Upper lobe of right lung (tissue), 1 donor: ENCODE measurements around the gene LRTM1. TPM values are rescaled to one million over a fixed set of nuclear protein-coding genes. Genes with fewer than 3 reads are reported as not detected.

Experiments used
- ATAC-seq: fragments of 200-7000 bp; cut with Tn5 transposase; one replicate; pipeline ENCODE4 v1.9.1; 2020; ENCODE audit warnings: mild to moderate bottlenecking, moderate library complexity
- DNase-seq: peaks from one replicate; pipeline ENCODE4 v3.0.0-alpha.2; 2020
- H3K27ac ChIP-seq: fragments of 200-600 bp; one replicate; pipeline ENCODE4 v1.8.0; 2022
- H3K27me3 ChIP-seq: fragments of 200-600 bp; one replicate; pipeline ENCODE4 v1.8.0; 2022; ENCODE audit warnings: mild to moderate bottlenecking
- H3K36me3 ChIP-seq: fragments of 200-600 bp; one replicate; pipeline ENCODE4 v1.8.0; 2022
- H3K4me1 ChIP-seq: fragments of 200-600 bp; one replicate; pipeline ENCODE4 v1.8.0; 2022
- H3K4me3 ChIP-seq: fragments of 200-600 bp; one replicate; pipeline ENCODE4 v1.8.0; 2022; ENCODE audit warnings: mild to moderate bottlenecking
- H3K9me3 ChIP-seq: fragments of 200-600 bp; one replicate; pipeline ENCODE4 v1.8.0; 2022
- CTCF ChIP-seq: fragments of 200-600 bp; IDR thresholded peaks from one replicate; pipeline ENCODE4 v1.8.0; 2022; ENCODE audit warnings: antibody characterized with exemption
- intact Hi-C: fragments of 100-400 bp; cut with DNase I; formaldehyde crosslinking; loops from one replicate; pipeline ENCODE4 v1.11.0; 2022
- total RNA-seq: library from RNA; stranded (reverse); fragmentation: NEBNext Ultra II Directional; extraction: Animal tissue kit (Norgen Biotek cat#: 25700); gene quantifications from one replicate; pipeline ENCODE4 v1.2.1, GENCODE V29; 2021
- donor health status: DM: no; HTN: yes; CAD: no; lungs with severe emphysema.

Gene LRTM1
- total RNA-seq, 1 donor from 2014 or later, result not detected

DNA sequence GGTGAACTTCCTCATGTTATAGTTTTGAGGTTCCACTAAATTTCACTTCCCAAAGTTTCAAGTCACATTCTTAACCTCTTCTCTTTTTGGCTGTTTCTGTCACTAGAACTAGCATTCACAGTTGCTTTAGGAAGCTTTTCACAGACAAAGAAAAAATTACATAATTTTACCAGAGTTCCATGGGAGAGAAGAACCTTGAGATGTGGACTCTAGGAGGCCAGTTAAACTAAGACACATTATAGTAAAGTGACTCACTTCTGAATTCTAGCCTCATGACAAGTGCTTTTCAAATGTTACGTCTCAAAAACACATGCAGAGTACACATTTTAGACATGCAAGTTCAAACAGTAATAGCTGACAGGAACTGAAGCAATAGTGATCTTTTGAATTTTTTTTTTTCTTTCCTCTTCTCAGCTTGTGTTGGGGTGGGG is 39.9 kb upstream of the LRTM1 start:
- Histone ChIP-seq H3K36me3 (no peaks in the 10 kb centered on the region), H3K27ac (no peak overlapping the region), H3K4me1 (peaks cover 12% of the 10 kb centered on the region), H3K4me3 (no peak overlapping the region), H3K9me3 (no peaks in the 10 kb centered on the region), H3K27me3 (no peaks in the 10 kb centered on the region)
- intact Hi-C loops, result no loop called here
- peak; percentile 74 for ATAC-seq
- DNase-seq, result no peak
- TF ChIP-seq CTCF, result no peak

GRCh38 chr3:54966979-54967378 is 39.1 kb upstream of the LRTM1 start:
- no peaks in the 10 kb centered on the region for H3K36me3 ChIP-seq
- no peak for ATAC-seq
- no peak for DNase-seq
- peaks cover 12% of the 10 kb centered on the region for H3K4me1 ChIP-seq
- no peaks in the 10 kb centered on the region for H3K27me3 ChIP-seq
- TF ChIP-seq CTCF, result no peak
- no peak overlapping the region for H3K4me3 ChIP-seq
- no peaks in the 10 kb centered on the region for H3K9me3 ChIP-seq
- H3K27ac ChIP-seq, result no peak overlapping the region
- intact Hi-C loops, result no loop called here

DNA sequence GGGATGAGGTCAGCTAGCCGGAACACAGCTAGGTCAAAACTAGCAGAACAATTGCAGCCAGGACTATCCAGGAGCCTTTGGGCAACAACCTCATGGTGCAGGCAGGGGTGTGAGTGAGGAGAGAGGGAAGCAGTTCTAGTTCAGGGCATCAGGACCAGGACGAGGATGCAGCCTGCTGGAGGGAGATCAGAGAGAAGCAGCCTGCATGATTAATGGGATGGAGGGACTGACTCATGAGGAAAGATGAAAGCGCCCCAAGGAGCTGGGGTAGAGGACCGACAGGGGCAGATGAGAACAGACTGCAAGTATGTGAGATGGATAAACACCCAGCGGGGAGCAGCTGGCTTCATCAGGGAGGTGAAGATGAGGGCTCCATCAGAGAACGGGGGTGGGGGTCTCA is 37.9 kb upstream of the LRTM1 start:
- Histone ChIP-seq H3K27ac (no peak overlapping the region), H3K36me3 (no peaks in the 10 kb centered on the region), H3K4me3 (no peak overlapping the region), H3K9me3 (no peaks in the 10 kb centered on the region), H3K27me3 (no peaks in the 10 kb centered on the region), H3K4me1 (peaks cover 12% of the 10 kb centered on the region)
- intact Hi-C loops, result no loop called here
- TF ChIP-seq CTCF, result no peak
- DNase-seq (no peak), ATAC-seq (no peak)

GRCh38 chr3:54964081-54964480 is 36.2 kb upstream of the LRTM1 start:
- TF ChIP-seq CTCF, result no peak
- ATAC-seq (no peak), DNase-seq (no peak)
- H3K36me3 ChIP-seq, result no peaks in the 10 kb centered on the region
- no peak overlapping the region for H3K27ac ChIP-seq
- H3K9me3 ChIP-seq, result no peaks in the 10 kb centered on the region
- intact Hi-C loops, result no loop called here
- peaks cover 12% of the 10 kb centered on the region for H3K4me1 ChIP-seq
- no peak overlapping the region for H3K4me3 ChIP-seq
- H3K27me3 ChIP-seq, result no peaks in the 10 kb centered on the region

- intact Hi-C loops, result no loop called here
- Histone ChIP-seq H3K4me1 (peaks cover 12% of the 10 kb centered on the region), H3K27me3 (no peaks in the 10 kb centered on the region), H3K9me3 (no peaks in the 10 kb centered on the region), H3K4me3 (no peak overlapping the region), H3K36me3 (no peaks in the 10 kb centered on the region), H3K27ac (no peak overlapping the region)
- TF ChIP-seq CTCF, result no peak
- ATAC-seq (peak; percentile 47), DNase-seq (no peak)
These were observed 35.8 kb upstream of the LRTM1 start for GRCh38 chr3:54963641-54964040.

DNA sequence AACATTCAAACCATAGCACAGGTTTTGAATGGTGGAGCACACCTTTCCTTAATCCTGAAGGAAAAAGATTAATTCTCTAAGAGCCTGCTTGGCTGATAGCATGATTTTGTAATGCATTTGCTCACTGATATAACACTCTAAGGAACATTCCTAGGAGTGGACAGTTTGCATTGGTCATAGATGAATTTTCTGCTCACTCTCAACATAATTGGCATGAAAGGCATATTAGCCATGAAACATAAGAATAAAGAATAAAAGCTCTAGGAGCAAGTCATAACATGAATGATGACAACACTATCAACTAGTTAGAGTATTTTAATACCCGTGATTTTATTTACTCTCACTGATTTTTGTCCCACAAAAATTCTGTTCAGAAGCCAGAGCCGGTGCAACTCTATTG is 34.3 kb upstream of the LRTM1 start:
- no peak for DNase-seq
- intact Hi-C loops, result no loop called here
- TF ChIP-seq CTCF, result no peak

More for the DNA sequence above, 34.3 kb upstream of the LRTM1 start:
- no peak for ATAC-seq
- Histone ChIP-seq H3K27me3 (no peaks in the 10 kb centered on the region), H3K9me3 (no peaks in the 10 kb centered on the region), H3K4me1 (no peaks in the 10 kb centered on the region), H3K4me3 (no peak overlapping the region), H3K36me3 (no peaks in the 10 kb centered on the region), H3K27ac (no peak overlapping the region)
